ENCODE results near the gene NSD1.

- TF ChIP-seq CTCF (IDR thresholded peaks at IDR 0.05; ENCODE audit: low read depth, low read length, poor library complexity, severe bottlenecking): no peak
- no peak for TF ChIP-seq EZH2phosphoT487 (IDR thresholded peaks at IDR 0.05; ENCODE audit: borderline replicate concordance, low read length)
These were observed 32.9 kb upstream of the NSD1 start for GRCh38 chr5:177100714-177101121.

Measured in DOHH2 (cell line).